RWPE2 (cell line): ENCODE data around the gene HS3ST2.
A peak's percentile ranks its signal among the peaks of the same experiment; 100 is the strongest.

Experiments used
- ATAC-seq: fragments of 200-7000 bp; cut with Tn5 transposase; 3 replicates; pipeline ENCODE4 v1.9.1; 2021; ENCODE audit warnings: low read depth
- DNase-seq: peaks from one replicate; pipeline ENCODE4 v3.0.0-alpha.2; 2020; ENCODE audit warnings: low spot score
- H3K27ac ChIP-seq: fragments of 450-650 bp; 2 replicates; pipeline ENCODE4 v1.5.1; 2017; ENCODE audit warnings: mild to moderate bottlenecking; ENCODE audit not compliant: poor library complexity, severe bottlenecking
- H3K27me3 ChIP-seq: fragments of 250-450 bp; sonication (Bioruptor Pico); 2 replicates; pipeline ENCODE4 v1.5.1; 2021; ENCODE audit warnings: mild to moderate bottlenecking, moderate library complexity; ENCODE audit not compliant: insufficient read depth, poor library complexity, severe bottlenecking
- H3K36me3 ChIP-seq: fragments of 250-450 bp; sonication (Bioruptor Pico); 2 replicates; pipeline ENCODE4 v1.5.1; 2020; ENCODE audit warnings: low read depth, mild to moderate bottlenecking, moderate library complexity
- H3K4me1 ChIP-seq: fragments of 250-450 bp; sonication (Bioruptor Pico); 2 replicates; pipeline ENCODE4 v1.5.1; 2021; ENCODE audit warnings: mild to moderate bottlenecking, moderate library complexity; ENCODE audit not compliant: insufficient read depth, poor library complexity, severe bottlenecking
- H3K4me3 ChIP-seq: fragments of 250-450 bp; sonication (Bioruptor Pico); 2 replicates; pipeline ENCODE4 v1.5.1; 2021; ENCODE audit warnings: mild to moderate bottlenecking, moderate library complexity; ENCODE audit not compliant: severe bottlenecking
- H3K9me3 ChIP-seq: fragments of 250-450 bp; sonication (Bioruptor Pico); 2 replicates; pipeline ENCODE4 v1.5.1; 2021; ENCODE audit warnings: mild to moderate bottlenecking, moderate library complexity; ENCODE audit not compliant: severe bottlenecking
- TF ChIP-seq, protein P1 (sequence below): fragments of 450-650 bp; IDR thresholded peaks from one replicate; pipeline ENCODE4 v1.5.1; 2017; ENCODE audit warnings: mild to moderate bottlenecking, moderate library complexity; ENCODE audit not compliant: poor library complexity, severe bottlenecking

The HS3ST2 gene

DNA sequence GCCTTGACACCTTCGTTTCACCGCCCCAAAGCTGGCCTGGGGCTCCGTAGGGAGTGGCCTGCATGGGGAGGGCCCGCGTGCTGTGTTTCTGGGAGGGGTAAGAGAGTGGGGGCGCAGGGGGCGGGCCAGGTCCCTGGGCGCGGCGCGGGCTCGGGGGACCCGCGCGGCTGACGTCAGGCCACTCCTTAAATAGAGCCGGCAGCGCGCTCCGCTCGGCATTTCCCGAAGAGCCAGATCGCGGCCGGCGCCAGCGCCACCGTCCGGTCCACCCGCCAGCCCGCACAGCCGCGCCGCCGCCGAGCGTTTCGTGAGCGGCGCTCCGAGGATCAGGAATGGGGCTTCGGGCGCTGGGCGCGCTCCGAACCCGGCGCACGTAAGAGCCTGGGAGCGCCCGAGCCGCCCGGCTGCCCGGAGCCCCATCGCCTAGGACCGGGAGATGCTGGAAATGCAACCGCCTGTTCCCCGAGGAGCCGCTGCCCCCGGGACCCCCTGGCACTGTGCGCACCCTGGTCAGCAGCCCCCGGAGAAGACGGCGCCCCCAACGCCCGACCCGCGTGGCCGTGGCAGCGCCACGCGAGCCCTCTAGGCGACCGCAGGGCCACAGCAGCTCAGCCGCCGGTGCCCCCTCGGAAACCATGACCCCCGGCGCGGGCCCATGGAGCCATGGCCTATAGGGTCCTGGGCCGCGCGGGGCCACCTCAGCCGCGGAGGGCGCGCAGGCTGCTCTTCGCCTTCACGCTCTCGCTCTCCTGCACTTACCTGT is at the start of gene HS3ST2:
HS3ST2 (plus strand) TSS at position 215 of the 763 bp plus-strand sequence; CDS start at position 664, 449 bp downstream.
- Histone ChIP-seq H3K9me3 (no peaks in the 10 kb centered on the region), H3K4me3 (peak within 1 kb of the TSS; percentile 35), H3K27me3 (no peaks in the 10 kb centered on the region), H3K27ac (peak within 1 kb of the TSS; percentile 22), H3K4me1 (peaks cover 3% of the 10 kb centered on the region), H3K36me3 (no peaks in the 10 kb centered on the region)
- TF ChIP-seq, protein P1, sequence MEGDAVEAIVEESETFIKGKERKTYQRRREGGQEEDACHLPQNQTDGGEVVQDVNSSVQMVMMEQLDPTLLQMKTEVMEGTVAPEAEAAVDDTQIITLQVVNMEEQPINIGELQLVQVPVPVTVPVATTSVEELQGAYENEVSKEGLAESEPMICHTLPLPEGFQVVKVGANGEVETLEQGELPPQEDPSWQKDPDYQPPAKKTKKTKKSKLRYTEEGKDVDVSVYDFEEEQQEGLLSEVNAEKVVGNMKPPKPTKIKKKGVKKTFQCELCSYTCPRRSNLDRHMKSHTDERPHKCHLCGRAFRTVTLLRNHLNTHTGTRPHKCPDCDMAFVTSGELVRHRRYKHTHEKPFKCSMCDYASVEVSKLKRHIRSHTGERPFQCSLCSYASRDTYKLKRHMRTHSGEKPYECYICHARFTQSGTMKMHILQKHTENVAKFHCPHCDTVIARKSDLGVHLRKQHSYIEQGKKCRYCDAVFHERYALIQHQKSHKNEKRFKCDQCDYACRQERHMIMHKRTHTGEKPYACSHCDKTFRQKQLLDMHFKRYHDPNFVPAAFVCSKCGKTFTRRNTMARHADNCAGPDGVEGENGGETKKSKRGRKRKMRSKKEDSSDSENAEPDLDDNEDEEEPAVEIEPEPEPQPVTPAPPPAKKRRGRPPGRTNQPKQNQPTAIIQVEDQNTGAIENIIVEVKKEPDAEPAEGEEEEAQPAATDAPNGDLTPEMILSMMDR: no peak
- peak; percentile 56 for ATAC-seq
- no peak for DNase-seq

DNA sequence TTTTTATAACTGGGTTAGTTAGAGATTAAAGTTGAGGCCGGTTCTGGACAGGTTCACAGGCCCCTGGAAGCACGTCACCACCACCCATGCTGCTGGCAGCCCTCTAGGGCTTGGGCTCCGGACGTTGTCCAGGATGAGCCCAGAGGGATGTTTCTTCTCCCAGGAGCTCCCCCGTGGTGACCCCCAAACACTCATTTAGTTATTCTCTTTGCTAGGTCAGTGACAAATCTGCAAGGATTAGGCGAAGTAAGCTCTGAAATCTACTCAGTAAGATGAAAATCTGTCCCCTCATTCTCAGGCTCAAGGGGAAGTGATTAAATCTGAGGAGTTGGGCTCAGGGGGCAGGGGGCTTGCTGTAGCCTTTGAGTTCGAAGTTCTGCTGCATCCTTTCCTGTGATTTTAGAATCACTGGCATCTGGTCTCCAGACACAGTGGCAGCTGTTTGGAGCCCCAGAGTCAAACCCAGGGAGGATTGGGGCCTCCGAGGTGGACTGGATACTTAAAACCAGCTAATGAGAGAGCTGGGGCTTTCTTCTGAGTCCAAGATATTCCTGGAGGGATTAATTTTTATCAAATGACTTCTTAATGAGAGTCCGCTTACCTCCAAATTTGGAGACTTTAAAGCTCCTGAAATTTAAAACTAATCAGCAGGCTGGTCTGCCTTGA is 49.2 kb upstream of the HS3ST2 start:
- Histone ChIP-seq H3K9me3 (no peaks in the 10 kb centered on the region), H3K36me3 (no peaks in the 10 kb centered on the region), H3K4me3 (no peak overlapping the region), H3K4me1 (no peaks in the 10 kb centered on the region), H3K27ac (no peak overlapping the region), H3K27me3 (no peaks in the 10 kb centered on the region)
- DNase-seq (no peak), ATAC-seq (no peak)
- TF ChIP-seq, protein P1: no peak

DNA sequence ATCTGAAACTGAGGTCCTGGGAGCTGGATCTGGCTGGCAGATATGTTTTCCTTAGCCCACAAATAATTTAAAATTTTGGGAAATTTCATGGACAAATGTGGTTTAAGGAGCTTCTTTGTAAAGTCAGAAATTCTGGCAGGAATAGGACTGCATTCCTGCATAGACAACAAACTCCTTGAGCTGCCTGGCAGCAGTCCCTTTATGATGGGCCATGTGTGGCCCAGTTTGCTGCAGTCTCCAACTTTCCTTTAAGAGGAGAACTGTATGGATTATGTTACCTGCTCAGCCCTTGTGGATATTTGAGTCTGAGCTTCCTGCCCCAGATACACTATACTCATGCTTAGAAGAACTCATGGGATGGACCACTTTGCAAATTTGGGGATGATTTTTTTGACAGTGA is 48.5 kb upstream of the HS3ST2 start:
- no peaks in the 10 kb centered on the region for H3K36me3 ChIP-seq
- DNase-seq: no peak
- no peaks in the 10 kb centered on the region for H3K4me1 ChIP-seq
- ATAC-seq: no peak
- H3K27me3 ChIP-seq: no peaks in the 10 kb centered on the region
- H3K9me3 ChIP-seq: no peaks in the 10 kb centered on the region
- no peak overlapping the region for H3K4me3 ChIP-seq
- TF ChIP-seq, protein P1: no peak
- H3K27ac ChIP-seq: no peak overlapping the region

DNA sequence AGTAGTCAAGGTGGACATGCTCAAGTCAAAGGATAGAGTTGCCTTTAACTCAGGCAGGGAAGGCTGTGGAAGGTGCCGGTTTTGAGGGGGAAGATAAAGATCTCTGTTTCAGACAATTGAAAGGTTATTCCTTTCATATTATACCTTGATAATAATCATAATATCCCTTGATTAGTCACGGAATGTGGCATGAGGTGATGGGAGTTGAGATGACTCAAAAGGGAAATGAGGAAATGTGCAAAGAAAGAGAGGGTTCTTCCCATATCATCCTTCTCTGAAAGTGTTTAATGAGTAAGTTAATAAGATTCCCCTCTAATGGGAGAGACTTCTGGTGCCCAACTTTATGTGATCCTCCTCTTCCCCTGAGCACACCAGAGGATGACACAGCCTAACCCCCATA is 43.1 kb upstream of the HS3ST2 start:
- Histone ChIP-seq H3K27me3 (no peaks in the 10 kb centered on the region), H3K4me3 (no peak overlapping the region), H3K4me1 (peaks cover 3% of the 10 kb centered on the region), H3K9me3 (no peaks in the 10 kb centered on the region), H3K36me3 (no peaks in the 10 kb centered on the region), H3K27ac (no peak overlapping the region)
- DNase-seq (no peak), ATAC-seq (peak; percentile 48; the same call in 1 of the 3 replicates)
- TF ChIP-seq, protein P1: no peak
